Endothelial cell of umbilical vein (primary cell): Measurements from ENCODE around the gene MAPK11. TPM values are rescaled to one million over a fixed set of nuclear protein-coding genes. Genes with fewer than 3 reads are reported as not detected.

Experiments used
- BruUV-seq: library from RNA; stranded (reverse); fragments of 400-500 nt; replicated peaks from 2 replicates; lab custom pipeline; 2021; lab: Mats Ljungman, UMichigan
- CTCF ChIA-PET: fragments of 300-600, 350-600 bp; sonication (Branson Sonifier 250); formaldehyde crosslinking; loops from one replicate; lab custom pipeline; 2021; ENCODE audit warnings: antibody characterized with exemption, inconsistent platforms; lab: Charles Lee
- POLR2A ChIA-PET: fragments of 300-600, 350-600 bp; sonication (Branson Sonifier 250); formaldehyde crosslinking; loops from one replicate; lab custom pipeline; 2021; ENCODE audit warnings: antibody characterized with exemption, inconsistent platforms; lab: Charles Lee
- DNase-seq: peaks from one replicate; pipeline ENCODE4 v3.0.0-alpha.2; 2011; ENCODE audit warnings: low read depth, low spot score
- FAIRE-seq: peaks from 2 replicates; lab custom pipeline; 2011; peaks lifted over from hg19 to GRCh38; lab: Jason Lieb, UNC
- H2AFZ ChIP-seq: 2 replicates; pipeline ENCODE4 v1.6.0; 2012; ENCODE audit warnings: low read depth, low read length, control low read depth, inconsistent platforms
- H3K27ac ChIP-seq: 2 replicates; pipeline ENCODE4 v1.5.1; 2011; ENCODE audit warnings: low read depth, mild to moderate bottlenecking, control low read depth, low read length, moderate library complexity; ENCODE audit not compliant: insufficient read depth
- H3K27me3 ChIP-seq, 2 experiments: 2 replicates each; pipeline versions ENCODE4 v1.6.0 to v1.6.1; 2011; ENCODE audit warnings: low read length in 2 of 2, mixed read lengths in 1 of 2; ENCODE audit not compliant: control insufficient read depth in 2 of 2, insufficient read depth in 2 of 2
- H3K36me3 ChIP-seq, 2 experiments: 2 replicates in 1 of 2; 3 replicates in 1 of 2; pipeline ENCODE4 v1.5.1; 2011; ENCODE audit warnings: low read length in 2 of 2, mild to moderate bottlenecking in 1 of 2, moderate library complexity in 1 of 2; ENCODE audit not compliant: control insufficient read depth in 2 of 2, insufficient read depth in 2 of 2; ENCODE audit errors: extremely low read depth in 1 of 2
- H3K4me1 ChIP-seq: 3 replicates; pipeline ENCODE4 v1.5.1; 2011; ENCODE audit warnings: mild to moderate bottlenecking, low read length; ENCODE audit not compliant: control insufficient read depth, insufficient read depth; ENCODE audit errors: extremely low read depth
- H3K4me2 ChIP-seq: 2 replicates; pipeline ENCODE4 v1.6.1; 2011; ENCODE audit warnings: low read length, control low read depth, mixed read lengths; ENCODE audit not compliant: insufficient read depth
- H3K4me3 ChIP-seq, 3 experiments: fragments of 200-600 bp in 1 of 3; sonication (generic), shearing (Covaris generic) in 1 of 3; replicated peaks in 1 of 3; 2 replicates each; pipeline ENCODE4 v1.5.1; 2011 to 2016; ENCODE audit warnings: control low read depth in 3 of 3, low read length in 3 of 3, mild to moderate bottlenecking in 2 of 3, inconsistent platforms in 1 of 3, low read depth in 1 of 3, moderate library complexity in 1 of 3; ENCODE audit not compliant: insufficient read depth in 1 of 3
- H3K79me2 ChIP-seq: 2 replicates; pipeline ENCODE4 v1.6.0; 2012; ENCODE audit warnings: low read length, inconsistent platforms; ENCODE audit not compliant: control insufficient read depth, insufficient read depth
- H3K9ac ChIP-seq: replicated peaks from 2 replicates; pipeline ENCODE3; 2011; ENCODE audit warnings: low read length, control low read depth; ENCODE audit not compliant: insufficient read depth; ENCODE audit errors: extremely low read depth
- H3K9me1 ChIP-seq: replicated peaks from 3 replicates; pipeline ENCODE4 v1.6.0; 2011; ENCODE audit warnings: mild to moderate bottlenecking, low read length; ENCODE audit not compliant: control insufficient read depth, insufficient read depth; ENCODE audit errors: extremely low read depth
- H3K9me3 ChIP-seq: replicated peaks from 2 replicates; pipeline ENCODE4 v1.5.1; 2012; ENCODE audit warnings: low read length, inconsistent platforms; ENCODE audit not compliant: control insufficient read depth, insufficient read depth
- H4K20me1 ChIP-seq: replicated peaks from 2 replicates; pipeline ENCODE3; 2011; ENCODE audit warnings: mild to moderate bottlenecking, low read length; ENCODE audit not compliant: control insufficient read depth, insufficient read depth; ENCODE audit errors: extremely low read depth
- CTCF ChIP-seq, 2 donors: IDR thresholded peaks; 1 replicate in 1 of 2; 2 replicates in 1 of 2; pipeline ENCODE4 v1.5.1; 2011; ENCODE audit warnings: low read length in 2 of 2, mild to moderate bottlenecking in 2 of 2, moderate library complexity in 2 of 2, control low read depth in 1 of 2, inconsistent platforms in 1 of 2, low read depth in 1 of 2; ENCODE audit not compliant: insufficient read depth in 1 of 2; ENCODE audit errors: extremely low read depth in 1 of 2
- EZH2 ChIP-seq: IDR thresholded peaks from 2 replicates; pipeline ENCODE4 v1.6.1; 2012; ENCODE audit warnings: borderline replicate concordance, low read depth, mild to moderate bottlenecking, moderate library complexity, low read length, inconsistent platforms; ENCODE audit not compliant: severe bottlenecking
- FOS ChIP-seq: IDR thresholded peaks from 2 replicates; pipeline ENCODE4 v1.6.1; 2011; ENCODE audit warnings: mild to moderate bottlenecking, low read length, moderate library complexity, borderline replicate concordance; ENCODE audit not compliant: insufficient read depth
- GATA2 ChIP-seq: IDR thresholded peaks from 2 replicates; pipeline ENCODE4 v1.7.0; 2011; ENCODE audit warnings: low read depth, mild to moderate bottlenecking, moderate library complexity, mixed read lengths, low read length; ENCODE audit not compliant: insufficient read length, insufficient read depth
- JUN ChIP-seq: IDR thresholded peaks from 2 replicates; pipeline ENCODE4 v1.6.1; 2011; ENCODE audit warnings: borderline replicate concordance, low read depth; ENCODE audit not compliant: insufficient read length, insufficient read depth
- MAX ChIP-seq: IDR thresholded peaks from 2 replicates; pipeline ENCODE4 v1.6.1; 2011; ENCODE audit not compliant: insufficient read depth, insufficient read length
- MYC ChIP-seq: IDR thresholded peaks from one replicate; pipeline ENCODE4 v1.6.1; 2011; ENCODE audit warnings: mild to moderate bottlenecking, low read depth, low read length
- POLR2A ChIP-seq: IDR thresholded peaks from 2 replicates; pipeline ENCODE4 v1.6.1; 2012; ENCODE audit warnings: low read depth, mild to moderate bottlenecking, control low read depth, low read length
- POLR2AphosphoS5 ChIP-seq: IDR thresholded peaks from 2 replicates; pipeline ENCODE4 v1.6.1; 2012; ENCODE audit warnings: low read depth, mild to moderate bottlenecking, control low read depth, low read length, moderate library complexity; ENCODE audit not compliant: insufficient read depth
- dilution Hi-C: fragments of 300-500 bp; cut with MboI; formaldehyde crosslinking; loops from one replicate; pipeline ENCODE4 v1.15.0; 2019; ENCODE audit warnings: low sequenced_read_pairs; ENCODE audit not compliant: extremely low pct_ligation_motif_present
- intact Hi-C: fragments of 100-400 bp; cut with micrococcal nuclease; formaldehyde crosslinking; loops from one replicate; pipeline ENCODE4 v1.10.0; 2022
- polyA plus RNA-seq, 4 experiments: library from polyadenylated mRNA; depleted of rRNA in 3 of 4; stranded (reverse) in 3 of 4; unstranded in 1 of 4; fragments of >200 nt; gene quantifications; 2 replicates each; pipeline versions ENCODE4 v1.2.1 to v1.2.3, GENCODE V29; 2011 to 2012; ENCODE audit warnings: missing spikeins in 1 of 4
- total RNA-seq: library from RNA; stranded (reverse); gene quantifications from 2 replicates; pipeline ENCODE4 v1.2.3, GENCODE V29; 2021

The MAPK11 gene
- total and polyA plus RNA-seq, 2 donors (not counting 3 experiments of a cell fraction or from before 2014, with no cell fraction given): 22.8 to 26.3 TPM

GRCh38 chr22:50233223-50233622, 37.0 kb downstream of the MAPK11 start:
- Histone ChIP-seq H3K36me3 (peaks cover 0 to 14% of the 10 kb centered on the region in 2 experiments), H3K4me1 (no peaks in the 10 kb centered on the region), H3K4me2 (no peak overlapping the region), H3K79me2 (peaks cover 20% of the 10 kb centered on the region), H3K4me3 (no peak overlapping the region), H3K9ac (no peak overlapping the region), H3K27ac (no peak overlapping the region), H2AFZ (no peak overlapping the region), H3K9me3 (no peaks in the 10 kb centered on the region), H3K27me3 (no peaks in the 10 kb centered on the region), H3K9me1 (no peaks in the 10 kb centered on the region), H4K20me1 (no peaks in the 10 kb centered on the region)
- no peak for TF ChIP-seq MYC
- no TSS peak for BruUV-seq
- intact Hi-C loops: no loop called here
- dilution Hi-C loops: no loop called here
- ChIA-PET CTCF (interaction anchor here (1.2 to 2.8 kb wide), 2 partner anchors 8 to 24 kb away, joined by 4 to 11 read pairs; no protein-coding TSS in a partner anchor), POLR2A (no interaction called here)
- DNase-seq: no peak
- FAIRE-seq: no peak

- no peaks in the 10 kb centered on the region for H3K9me1 ChIP-seq
- TF ChIP-seq CTCF (IDR thresholded peaks at IDR 0.05; ENCODE audit: extremely low read depth in 1 of 2, insufficient read depth in 1 of 2, low read depth in 1 of 2, low read length in 2 of 2) (no peak), EZH2 (no peak), JUN (no peak), MAX (no peak), FOS (no peak), MYC (no peak), POLR2A (no peak), GATA2 (no peak), POLR2AphosphoS5 (no peak)
- no peak overlapping the region for H3K27ac ChIP-seq
- no peaks in the 10 kb centered on the region for H3K9me3 ChIP-seq
- no peaks in the 10 kb centered on the region for H3K27me3 ChIP-seq
- H3K4me1 ChIP-seq: no peaks in the 10 kb centered on the region
- no peak overlapping the region for H3K4me3 ChIP-seq
- no peak overlapping the region for H3K9ac ChIP-seq
- peaks cover 20% of the 10 kb centered on the region for H3K79me2 ChIP-seq
- BruUV-seq: no TSS peak
- FAIRE-seq (no peak), DNase-seq (no peak)
- ChIA-PET CTCF (interaction anchor here (0.6 to 2.8 kb wide), 3 partner anchors 8 to 117 kb away, joined by 3 to 11 read pairs (median 4); no protein-coding TSS in a partner anchor), POLR2A (no interaction called here)
- H2AFZ ChIP-seq: no peak overlapping the region
- dilution Hi-C loops (no loop called here), intact Hi-C loops (no loop called here)
- peaks cover 0 to 14% of the 10 kb centered on the region in 2 experiments for H3K36me3 ChIP-seq
- H4K20me1 ChIP-seq: no peaks in the 10 kb centered on the region
- H3K4me2 ChIP-seq: no peak overlapping the region
Measured at GRCh38 chr22:50232481-50233151, 37.6 kb downstream of the MAPK11 start.
